Neural progenitor cell (in vitro differentiated cells): ENCODE results near the gene CDK11A. TPM values are rescaled to one million over a fixed set of nuclear protein-coding genes. Genes with fewer than 3 reads are reported as not detected.
A peak's percentile ranks its signal among the peaks of the same experiment; 100 is the strongest.
"Not testable (repeated sequence)": the region's sequence is repeated elsewhere in the genome, so short reads cannot be mapped to it uniquely, and the experiment has no call there.

Experiments
- DNase-seq: peaks from one replicate; pipeline ENCODE4 v3.0.0-alpha.2; 2016; ENCODE audit warnings: low spot score
- H2AFZ ChIP-seq: fragments of 200-600 bp; sonication (generic); replicated peaks from 2 replicates; pipeline ENCODE4 v1.6.1; 2016; ENCODE audit warnings: antibody characterized with exemption
- H3F3A ChIP-seq: fragments of 200-600 bp; sonication (generic); 2 replicates; pipeline ENCODE4 v1.6.1; 2016; ENCODE audit warnings: antibody characterized with exemption, low read depth
- H3K27ac ChIP-seq: fragments of 200-600 bp; sonication (generic); 2 replicates; pipeline ENCODE4 v1.5.1; 2016; ENCODE audit warnings: mild to moderate bottlenecking
- H3K27me3 ChIP-seq: fragments of 200-600 bp; sonication (generic); 2 replicates; pipeline ENCODE4 v1.6.1; 2016; ENCODE audit warnings: mild to moderate bottlenecking, moderate library complexity
- H3K36me3 ChIP-seq: fragments of 200-600 bp; sonication (generic); 2 replicates; pipeline ENCODE4 v1.5.1; 2016
- H3K4me1 ChIP-seq: fragments of 200-600 bp; sonication (generic); 2 replicates; pipeline ENCODE4 v1.6.1; 2016; ENCODE audit warnings: mixed run types
- H3K4me2 ChIP-seq: fragments of 200-600 bp; sonication (generic); 2 replicates; pipeline ENCODE4 v1.6.1; 2016
- H3K4me3 ChIP-seq: fragments of 200-600 bp; sonication (generic); 2 replicates; pipeline ENCODE4 v1.5.1; 2016
- H3K79me2 ChIP-seq: fragments of 200-600 bp; sonication (generic); 2 replicates; pipeline ENCODE4 v1.6.1; 2016; ENCODE audit warnings: low read depth
- H3K9ac ChIP-seq: fragments of 200-600 bp; sonication (generic); 2 replicates; pipeline ENCODE4 v1.6.1; 2016
- H3K9me3 ChIP-seq: fragments of 200-600 bp; sonication (generic); 2 replicates; pipeline ENCODE4 v1.5.1; 2016; ENCODE audit warnings: low read depth
- H4K20me1 ChIP-seq: fragments of 200-600 bp; sonication (generic); 2 replicates; pipeline ENCODE4 v1.6.1; 2016; ENCODE audit warnings: low read depth
- H3K27ac Mint-ChIP-seq: 3 replicates; pipeline ENCODE4 v1.8.0; 2021; ENCODE audit warnings: mixed read lengths
- H3K27me3 Mint-ChIP-seq: 2 replicates; pipeline ENCODE4 v1.8.0; 2022; ENCODE audit warnings: low read depth, mild to moderate bottlenecking, inconsistent platforms, moderate library complexity, mixed read lengths; ENCODE audit not compliant: insufficient read depth
- H3K36me3 Mint-ChIP-seq: 3 replicates; pipeline ENCODE4 v1.8.0; 2021; ENCODE audit warnings: mixed read lengths
- H3K4me1 Mint-ChIP-seq: 3 replicates; pipeline ENCODE4 v1.8.0; 2021; ENCODE audit warnings: mixed read lengths
- H3K4me3 Mint-ChIP-seq: 3 replicates; pipeline ENCODE4 v1.8.0; 2021; ENCODE audit warnings: mild to moderate bottlenecking, moderate library complexity, mixed read lengths
- H3K9me3 Mint-ChIP-seq: 3 replicates; pipeline ENCODE4 v1.8.0; 2020; ENCODE audit warnings: mixed read lengths
- total RNA-seq: library from RNA; depleted of rRNA; stranded (reverse); fragments of >200 nt; gene quantifications from 2 replicates; pipeline ENCODE4 v1.2.3, GENCODE V29; 2015; ENCODE audit warnings: low replicate concordance
- TF ChIP-seq, protein P1 (sequence below): fragments of 200-600 bp; sonication (generic); IDR thresholded peaks from 2 replicates; pipeline ENCODE4 v1.5.1; 2017; ENCODE audit warnings: antibody characterized with exemption, mild to moderate bottlenecking

The CDK11A gene
- total RNA-seq, 1 donor from 2014 or later: 6.6 TPM

- not testable (repeated sequence) for H4K20me1 ChIP-seq
Observed at GRCh38 chr1:1658583-1659549, 65.3 kb downstream of the CDK11A start, which contains the start of gene CDK11B. Gene CDK11B, minus strand, starts transcription at chr1:1659004. Its CDS starts 1,519 bp downstream, at chr1:1657485.

More at GRCh38 chr1:1658583-1659549, 65.3 kb downstream of the CDK11A start, which contains the start of gene CDK11B:
- not testable (repeated sequence) for H3K4me1 ChIP-seq, H3K27me3 ChIP-seq, H3K36me3 ChIP-seq, H3K36me3 Mint-ChIP-seq, H3K9me3 ChIP-seq, H3K9me3 Mint-ChIP-seq, H3K27me3 Mint-ChIP-seq, H3K4me1 Mint-ChIP-seq
- H3K4me3 Mint-ChIP-seq: peak within 1 kb of the TSS; percentile 97
- DNase-seq: peak; percentile 95
- H3K27ac ChIP-seq: peak within 1 kb of the TSS; percentile 100
- peak within 1 kb of the TSS; percentile 67 for H3K4me2 ChIP-seq
- peak within 1 kb of the TSS; percentile 82 for H3K4me3 ChIP-seq
- peak within 1 kb of the TSS; percentile 99 for H3K27ac Mint-ChIP-seq
- H3K9ac ChIP-seq: peak within 1 kb of the TSS; percentile 96
- H2AFZ ChIP-seq: peak within 1 kb of the TSS; percentile 99
- H3F3A ChIP-seq: peaks cover 18% of the 10 kb centered on the region
- peaks cover 19% of the 10 kb centered on the region for H3K79me2 ChIP-seq
- TF ChIP-seq, protein P1, sequence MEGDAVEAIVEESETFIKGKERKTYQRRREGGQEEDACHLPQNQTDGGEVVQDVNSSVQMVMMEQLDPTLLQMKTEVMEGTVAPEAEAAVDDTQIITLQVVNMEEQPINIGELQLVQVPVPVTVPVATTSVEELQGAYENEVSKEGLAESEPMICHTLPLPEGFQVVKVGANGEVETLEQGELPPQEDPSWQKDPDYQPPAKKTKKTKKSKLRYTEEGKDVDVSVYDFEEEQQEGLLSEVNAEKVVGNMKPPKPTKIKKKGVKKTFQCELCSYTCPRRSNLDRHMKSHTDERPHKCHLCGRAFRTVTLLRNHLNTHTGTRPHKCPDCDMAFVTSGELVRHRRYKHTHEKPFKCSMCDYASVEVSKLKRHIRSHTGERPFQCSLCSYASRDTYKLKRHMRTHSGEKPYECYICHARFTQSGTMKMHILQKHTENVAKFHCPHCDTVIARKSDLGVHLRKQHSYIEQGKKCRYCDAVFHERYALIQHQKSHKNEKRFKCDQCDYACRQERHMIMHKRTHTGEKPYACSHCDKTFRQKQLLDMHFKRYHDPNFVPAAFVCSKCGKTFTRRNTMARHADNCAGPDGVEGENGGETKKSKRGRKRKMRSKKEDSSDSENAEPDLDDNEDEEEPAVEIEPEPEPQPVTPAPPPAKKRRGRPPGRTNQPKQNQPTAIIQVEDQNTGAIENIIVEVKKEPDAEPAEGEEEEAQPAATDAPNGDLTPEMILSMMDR: peak; percentile 40

Other genes with a start within 250 kb of the CDK11A start
- gene ATAD3A, start 212.2 kb downstream of the CDK11A start, total RNA-seq: 7.8 and 25.1 TPM in 2 replicates
- 8.0 and 13.3 TPM in 2 replicates for gene TMEM240, start 183.7 kb downstream of the CDK11A start, total RNA-seq
- gene SSU72, start 149.5 kb downstream of the CDK11A start, total RNA-seq: 82.5 and 94.1 TPM in 2 replicates
- 2.5 and 7.8 TPM in 2 replicates for gene FNDC10, start 124.2 kb downstream of the CDK11A start, total RNA-seq
- 7.5 and 71.6 TPM in 2 replicates for gene MIB2, start 108.9 kb downstream of the CDK11A start, total RNA-seq
- 4.2 and 4.7 TPM in 2 replicates for gene MMP23B, start 92.2 kb downstream of the CDK11A start, total RNA-seq
- 12.6 and 16.9 TPM in 2 replicates for gene CDK11B, start 65.4 kb downstream of the CDK11A start, total RNA-seq
- 49.4 and 71.6 TPM in 2 replicates for gene SLC35E2B, start 31.6 kb downstream of the CDK11A start, total RNA-seq
- 37.8 and 56.9 TPM in 2 replicates for gene NADK, start 54.1 kb upstream of the CDK11A start, total RNA-seq
- gene GNB1, start 166.7 kb upstream of the CDK11A start, total RNA-seq: 175 and 197 TPM in 2 replicates
- 0.53 TPM in 1 of 2 replicates, not detected in the other for gene CALML6, start 190.9 kb upstream of the CDK11A start, total RNA-seq
- gene TMEM52, start 194.9 kb upstream of the CDK11A start, total RNA-seq: 2.9 and 7.4 TPM in 2 replicates